ENCODE results near the gene CACFD1. TPM values are rescaled to one million over a fixed set of nuclear protein-coding genes. Genes with fewer than 3 reads are reported as not detected.

Gene CACFD1
- total and polyA plus RNA-seq, 2 of the 13 experiments (the other 11 are each of a cell fraction or from before 2014, with no cell fraction given) = 13.8 to 14.6 TPM

- TF ChIP-seq CHCHD3 (CRISPR knock-in tag; IDR thresholded peaks at IDR 0.05) (no peak), SOX6 (IDR thresholded peaks at IDR 0.05) (no peak), SOX6 (CRISPR knock-in tag; IDR thresholded peaks at IDR 0.05) (peak; percentile 56; the same call in 1 of the 2 replicates), ZNF414 (CRISPR knock-in tag; IDR thresholded peaks at IDR 0.05) (no peak), ZMYM3 (CRISPR knock-in tag; IDR thresholded peaks at IDR 0.05) (peak; percentile 61; the same call in 1 of the 2 replicates), CEBPG (CRISPR knock-in tag; IDR thresholded peaks at IDR 0.05) (0 out of 2 replicates have a peak, but pooled peaks have one; percentile 15), ZNF563 (CRISPR knock-in tag; IDR thresholded peaks at IDR 0.05) (no peak), ZNF513 (CRISPR knock-in tag; conservative IDR thresholded peaks at IDR 0.05) (no peak), ARNTL (CRISPR knock-in tag; IDR thresholded peaks at IDR 0.05) (peak; percentile 55; the same call in 1 of the 2 replicates), IKZF5 (CRISPR knock-in tag; IDR thresholded peaks at IDR 0.05) (no peak), ZBTB44 (CRISPR knock-in tag; IDR thresholded peaks at IDR 0.05) (no peak), RARA (CRISPR knock-in tag; IDR thresholded peaks at IDR 0.05) (peak; percentile 57), ZNF30 (CRISPR knock-in tag; IDR thresholded peaks at IDR 0.05) (no peak), CSRNP2 (CRISPR knock-in tag; conservative IDR thresholded peaks at IDR 0.05; ENCODE audit: low read depth) (no peak), UBTF (CRISPR knock-in tag; IDR thresholded peaks at IDR 0.05) (peak; percentile 69; the same call in 1 of the 2 replicates), ZSCAN22 (CRISPR knock-in tag; IDR thresholded peaks at IDR 0.05) (no peak), ZNF724P (CRISPR knock-in tag; IDR thresholded peaks at IDR 0.05; ENCODE audit: borderline replicate concordance) (no peak), ZNF253 (CRISPR knock-in tag; IDR thresholded peaks at IDR 0.05; ENCODE audit: borderline replicate concordance) (no peak), TBX3 (IDR thresholded peaks at IDR 0.05; ENCODE audit: borderline replicate concordance) (no peak), ZNF3 (CRISPR knock-in tag; IDR thresholded peaks at IDR 0.05) (no peak), HNRNPL (IDR thresholded peaks at IDR 0.05; ENCODE audit: low read depth, low read length) (0 out of 2 replicates have a peak, but pooled peaks have one; percentile 53)
Observed at GRCh38 chr9:133477992-133478850, 18.4 kb downstream of the CACFD1 start (continued).

Data from HepG2 (cell line).